GM19468 (cell line): Measurements from ENCODE around the gene SENP6.
"Not testable (repeated sequence)": the region's sequence is repeated elsewhere in the genome, so short reads cannot be mapped to it uniquely, and the experiment has no call there.

Experiments used
- ATAC-seq: cut with Tn5 transposase; IDR thresholded peaks from one replicate; pipeline ENCODE4 v1.9.1; 2021; ENCODE audit warnings: mild to moderate bottlenecking, moderate library complexity, moderate number of reproducible peaks; ENCODE audit not compliant: unreplicated experiment; ENCODE audit errors: extremely low read depth

The SENP6 gene

DNA sequence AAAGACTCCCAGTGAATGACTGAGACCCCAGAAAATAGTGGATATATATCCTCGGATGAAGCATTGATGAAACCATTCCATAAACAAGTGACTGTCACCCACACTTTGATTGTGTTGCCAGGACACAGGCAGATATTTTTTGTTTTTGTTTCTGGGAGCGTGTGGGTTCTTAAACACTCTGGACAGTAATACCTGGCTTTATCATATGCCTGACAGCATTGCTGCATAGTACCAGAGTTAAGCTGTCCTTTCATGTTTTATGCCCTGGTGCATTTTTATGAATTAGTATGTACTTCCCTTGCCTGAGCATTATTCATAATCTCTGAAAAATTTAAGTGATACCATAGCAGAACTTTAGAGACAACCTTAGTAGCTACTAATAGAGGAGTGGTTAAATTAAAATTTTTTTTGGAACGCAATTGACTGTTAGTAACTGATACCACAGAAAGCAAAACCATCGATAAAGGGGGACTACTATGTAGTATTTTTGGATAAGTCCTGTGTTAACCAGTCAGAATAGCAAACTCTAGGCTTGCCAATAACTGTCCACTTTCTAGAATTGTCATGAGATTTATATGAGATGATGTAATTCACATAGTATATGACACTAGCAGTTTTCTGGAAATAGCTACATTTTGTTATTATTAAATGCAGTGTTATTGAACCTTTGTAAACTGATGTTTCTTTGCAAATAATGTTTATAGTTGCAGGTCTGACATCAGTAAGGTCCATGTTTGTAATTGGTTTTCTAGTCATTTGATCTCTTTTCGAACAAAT lies 30.4 kb downstream of the SENP6 start:
- no peak for ATAC-seq

DNA sequence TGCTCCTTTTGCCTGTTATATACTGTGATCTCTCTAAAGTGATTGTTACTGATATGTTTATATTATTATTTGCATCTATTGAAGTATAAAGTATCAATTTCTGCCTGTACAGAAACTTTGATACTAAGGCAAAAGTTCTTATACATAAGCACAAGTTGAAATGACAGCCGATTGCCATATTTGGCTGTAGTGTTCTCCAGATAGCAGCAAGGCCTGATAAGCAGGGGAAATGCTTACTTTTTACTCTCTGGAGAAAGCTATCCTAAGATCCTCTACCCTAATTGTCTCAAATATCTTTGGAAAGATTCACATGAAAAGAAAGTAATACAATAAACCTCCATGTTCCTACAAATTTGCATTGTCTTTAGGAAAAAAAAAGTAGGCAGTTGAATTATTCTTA lies 31.4 kb downstream of the SENP6 start:
- no peak for ATAC-seq

DNA sequence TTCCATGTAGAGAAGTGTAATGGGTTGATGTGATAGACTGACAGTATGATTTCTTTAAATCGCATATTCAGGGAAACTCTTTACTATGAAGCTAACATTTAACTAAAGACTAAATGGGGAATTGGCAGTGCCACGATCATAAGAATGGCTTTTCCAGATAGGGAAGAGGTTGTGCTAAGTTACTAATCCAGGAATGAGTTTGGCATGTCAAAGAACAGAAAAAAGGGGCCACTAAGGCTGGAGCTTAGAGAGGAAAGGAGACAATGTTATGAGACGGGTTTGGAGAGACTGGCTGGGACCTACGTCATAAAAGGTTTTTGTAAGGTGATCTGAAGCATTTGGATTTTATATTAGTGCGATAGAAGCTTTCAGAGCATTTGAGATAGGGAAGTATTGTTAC lies 40.6 kb downstream of the SENP6 start:
- no peak for ATAC-seq

DNA sequence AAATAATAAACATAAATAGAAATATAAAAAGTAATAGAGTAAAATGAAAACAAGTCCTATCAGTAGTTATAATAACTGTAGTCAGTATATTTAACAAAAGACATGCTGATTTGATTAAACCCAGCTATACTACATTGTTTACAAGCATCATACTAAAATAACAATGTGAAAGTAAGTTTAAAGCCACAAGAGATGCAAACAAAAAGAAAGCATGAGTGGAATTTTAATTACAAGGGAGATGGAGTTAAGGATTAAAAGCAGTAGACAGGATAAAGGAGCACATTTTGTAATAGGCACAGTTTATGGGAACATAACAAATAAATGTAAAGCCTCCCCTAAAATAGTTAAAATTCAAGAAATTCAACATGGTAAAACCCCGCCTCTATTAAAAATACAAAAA lies 41.5 kb downstream of the SENP6 start:
- no peak for ATAC-seq

DNA sequence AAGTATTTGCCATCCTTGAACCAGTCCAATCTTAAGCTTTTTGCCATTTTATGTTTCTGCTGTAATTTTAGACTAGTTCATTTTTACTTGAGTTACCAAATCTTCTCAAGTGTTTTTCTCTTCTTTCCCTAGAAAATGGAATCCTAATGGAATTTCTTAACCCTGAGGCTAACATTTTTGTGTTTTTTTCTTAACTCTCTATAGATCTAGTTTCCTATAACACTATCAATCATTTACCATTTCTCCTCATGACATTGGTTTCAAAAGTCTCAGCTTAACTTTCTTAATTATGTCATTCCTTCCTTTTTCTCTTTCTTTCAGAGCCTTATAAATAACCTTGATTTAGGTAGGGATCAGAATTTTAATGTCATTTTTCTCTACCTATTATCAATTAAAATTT lies 54.8 kb downstream of the SENP6 start:
- ATAC-seq: no peak

DNA sequence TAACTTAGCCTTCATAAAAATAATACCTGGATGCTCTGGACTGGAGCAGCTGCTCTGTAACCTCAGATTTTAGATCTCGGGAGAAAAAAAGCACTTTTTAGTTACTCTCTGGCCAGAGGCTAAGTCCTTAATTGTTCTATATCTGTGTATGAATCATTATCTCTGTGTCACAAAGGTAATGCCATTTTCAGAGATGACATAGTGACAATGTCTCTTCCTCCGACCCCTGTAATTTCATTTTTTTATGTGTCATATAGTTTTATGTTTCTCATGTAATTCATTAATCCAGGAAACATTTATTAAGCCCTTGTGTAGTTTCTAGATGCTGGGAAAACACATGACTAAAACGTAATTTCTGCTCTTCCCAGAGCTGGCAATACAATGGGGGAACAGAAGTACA lies 55.6 kb downstream of the SENP6 start:
- ATAC-seq: no peak

DNA sequence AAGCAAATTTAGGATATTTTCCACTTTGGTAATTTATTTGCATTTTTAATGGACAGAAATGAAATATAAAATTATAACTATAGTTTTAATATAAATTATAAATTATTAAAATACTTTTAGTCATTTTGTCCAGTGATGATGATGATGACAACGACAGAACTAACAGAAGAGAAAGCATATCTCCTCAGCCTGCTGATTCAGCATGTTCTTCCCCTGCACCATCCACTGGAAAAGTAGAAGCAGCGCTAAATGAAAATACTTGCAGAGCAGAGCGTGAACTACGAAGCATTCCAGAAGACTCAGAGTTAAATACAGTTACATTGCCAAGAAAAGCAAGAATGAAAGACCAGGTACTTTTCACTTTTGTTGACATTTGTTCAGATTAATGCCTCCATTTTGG lies 64.9 kb downstream of the SENP6 start:
- no peak for ATAC-seq

DNA sequence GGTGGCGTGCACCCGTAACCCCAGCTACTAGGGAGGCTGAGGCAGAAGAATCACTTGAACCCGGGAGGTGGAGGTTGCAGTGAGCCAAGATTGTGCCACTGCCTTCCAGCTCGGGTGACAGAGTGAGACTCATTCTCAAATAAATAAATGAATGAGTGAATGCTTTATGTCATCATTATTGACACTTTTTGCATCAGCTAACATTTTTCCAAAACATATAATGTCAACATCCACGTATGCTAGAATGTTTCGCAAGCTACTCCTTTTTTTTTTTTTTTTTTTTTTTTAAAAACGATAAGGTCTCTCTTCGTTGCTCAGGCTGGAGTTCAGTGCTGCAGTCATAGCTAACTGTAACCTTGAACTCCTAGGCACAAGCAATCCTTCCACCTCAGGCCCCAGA lies 72.2 kb downstream of the SENP6 start:
- ATAC-seq: no peak

DNA sequence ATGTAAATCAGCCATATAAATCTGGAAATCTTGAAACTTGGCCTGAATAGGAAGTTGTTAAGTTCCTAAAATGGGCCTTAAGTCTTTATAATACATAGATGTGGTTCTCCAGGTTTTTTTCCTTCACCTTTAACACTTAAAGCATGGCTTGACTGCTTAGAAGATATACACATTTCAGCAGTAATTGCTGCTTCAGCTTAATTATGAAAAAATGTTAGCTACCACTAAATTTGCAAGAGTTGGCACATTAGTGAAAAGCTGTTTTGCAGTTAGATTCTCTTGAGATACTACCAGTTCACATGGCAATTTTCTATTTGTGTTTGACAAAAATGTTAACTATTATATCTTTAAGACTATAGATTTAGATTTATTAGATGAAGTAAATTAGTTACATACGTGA lies 74.7 kb downstream of the SENP6 start:
- no peak for ATAC-seq

DNA sequence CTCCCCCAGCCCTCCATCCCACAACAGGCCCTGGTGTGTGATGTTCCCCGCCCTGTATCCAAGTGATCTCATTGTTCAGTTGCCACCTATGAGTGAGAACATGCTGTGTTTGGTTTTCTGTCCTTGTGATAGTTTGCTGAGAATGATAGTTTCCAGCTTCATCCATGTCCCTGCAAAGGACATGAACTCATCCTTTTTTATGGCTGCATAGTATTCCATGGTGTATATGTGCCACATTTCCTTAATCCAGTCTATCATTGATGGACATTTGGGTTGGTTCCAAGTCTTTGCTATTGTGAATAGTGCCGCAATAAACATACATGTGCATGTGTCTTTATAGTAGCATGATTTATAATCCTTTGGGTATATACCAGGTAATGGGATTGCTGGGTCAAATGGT lies 80.9 kb downstream of the SENP6 start:
- ATAC-seq: not testable (repeated sequence)

DNA sequence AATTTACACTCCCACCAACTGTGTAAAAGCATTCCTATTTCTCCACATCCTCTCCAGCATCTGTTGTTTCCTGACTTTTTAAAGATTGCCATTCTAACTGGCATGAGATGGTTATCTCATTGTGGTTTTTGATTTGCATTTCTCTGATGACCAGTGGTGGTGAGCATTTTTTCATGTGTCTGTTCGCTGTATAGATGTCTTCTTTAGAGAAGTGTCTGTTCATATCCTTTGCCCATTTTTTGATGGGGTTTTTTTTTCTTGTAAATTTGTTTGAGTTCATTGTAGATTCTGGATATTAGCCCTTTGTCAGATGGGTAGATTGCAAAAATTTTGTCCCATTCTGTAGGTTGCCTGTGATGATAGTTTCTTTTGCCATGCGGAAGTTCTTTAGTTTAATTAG lies 81.3 kb downstream of the SENP6 start:
- ATAC-seq: not testable (repeated sequence)

DNA sequence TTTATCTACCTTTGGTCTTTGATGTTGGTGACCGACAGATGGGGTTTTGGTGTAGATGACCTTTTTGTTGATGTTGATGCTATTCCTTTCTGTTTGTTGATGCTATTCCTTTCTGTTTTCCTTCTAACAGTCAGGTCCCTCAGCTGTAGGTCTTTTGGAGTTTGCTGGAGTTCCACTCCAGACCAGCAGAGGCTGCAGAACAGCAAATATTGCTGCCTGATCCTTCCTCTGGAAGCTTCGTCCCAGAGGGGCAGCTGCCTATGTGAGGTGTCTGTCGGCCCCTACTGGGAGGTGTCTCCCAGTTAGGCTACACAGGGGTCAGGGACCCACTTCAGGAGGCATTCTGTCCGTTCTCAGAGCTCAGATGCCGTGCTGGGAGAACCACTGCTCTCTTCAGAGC lies 85.9 kb downstream of the SENP6 start:
- ATAC-seq: not testable (repeated sequence)

DNA sequence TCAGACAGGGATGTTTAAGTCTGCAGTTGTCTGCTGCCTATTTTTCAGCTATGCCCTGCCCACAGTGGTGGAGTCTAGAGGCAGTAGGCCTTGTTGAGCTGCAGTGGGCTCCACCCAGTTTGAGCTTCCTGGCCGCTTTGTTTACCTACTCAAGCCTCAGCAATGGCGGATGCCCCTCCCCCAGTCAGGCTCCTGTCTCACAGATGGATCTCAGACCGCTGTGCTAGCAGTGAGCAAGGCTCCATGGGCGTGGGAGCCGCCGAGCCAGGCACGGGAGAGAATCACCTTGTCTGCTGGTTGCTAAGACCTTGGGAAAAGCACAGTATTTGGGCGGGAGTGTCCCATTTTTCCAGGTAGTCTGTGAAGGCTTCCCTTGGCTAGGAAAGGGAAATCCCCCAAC lies 86.3 kb downstream of the SENP6 start:
- ATAC-seq: not testable (repeated sequence)

DNA sequence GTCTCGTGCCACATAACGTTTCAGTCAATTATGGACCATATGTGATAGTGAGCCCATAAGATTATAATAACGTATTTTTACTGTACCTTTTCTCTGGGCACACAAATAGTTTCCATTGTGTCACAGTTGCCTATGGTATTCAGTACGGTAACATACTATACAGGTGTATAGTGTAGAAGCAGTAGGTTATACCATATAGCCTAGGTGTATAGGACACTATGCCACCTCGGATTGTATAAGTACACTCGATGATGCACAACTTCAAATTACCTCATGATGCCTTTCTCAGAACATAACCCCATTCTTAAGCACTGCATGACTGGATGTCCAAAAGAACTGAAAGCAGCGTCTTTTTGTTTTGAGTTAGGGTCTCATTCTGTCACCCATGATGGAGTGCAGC lies 87.9 kb downstream of the SENP6 start:
- no peak for ATAC-seq

DNA sequence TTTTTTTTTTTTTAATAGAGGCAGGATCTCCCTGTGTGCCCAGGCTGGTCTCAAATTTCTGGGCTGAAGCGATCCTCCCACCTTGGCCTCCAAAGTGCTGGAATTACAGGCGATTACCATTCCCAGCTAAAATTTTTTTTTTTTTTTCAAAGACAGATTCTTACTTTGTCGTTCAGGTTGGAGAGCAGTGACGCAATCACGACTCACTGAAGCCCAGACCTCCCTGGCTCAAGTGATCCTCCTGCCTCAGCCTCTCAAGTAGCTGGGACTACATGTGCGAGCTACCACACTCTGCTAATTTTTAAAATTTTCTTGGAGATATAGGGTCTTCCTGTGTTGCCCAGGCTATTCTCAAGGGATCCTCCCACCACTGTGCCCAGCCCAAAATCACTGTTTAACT lies 89.3 kb downstream of the SENP6 start:
- no peak for ATAC-seq

DNA sequence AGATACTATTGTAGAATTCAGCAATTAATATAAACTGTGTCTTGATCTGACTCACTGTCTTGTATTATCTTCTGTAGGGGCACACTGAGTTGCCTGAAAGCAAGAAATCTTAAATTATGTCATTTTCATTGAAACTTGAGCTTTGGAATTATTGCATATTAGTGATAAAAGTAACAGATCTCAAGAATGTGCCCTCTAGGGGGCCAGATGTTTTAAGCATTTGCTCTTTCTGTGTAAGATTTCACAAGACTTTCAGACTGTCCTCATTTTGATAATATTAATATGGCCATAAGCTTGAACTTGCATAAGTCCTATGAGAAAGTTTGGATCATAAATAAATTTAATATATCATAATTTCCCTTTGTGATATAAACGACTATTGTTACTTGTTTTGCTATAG lies 91.9 kb downstream of the SENP6 start:
- ATAC-seq: no peak

DNA sequence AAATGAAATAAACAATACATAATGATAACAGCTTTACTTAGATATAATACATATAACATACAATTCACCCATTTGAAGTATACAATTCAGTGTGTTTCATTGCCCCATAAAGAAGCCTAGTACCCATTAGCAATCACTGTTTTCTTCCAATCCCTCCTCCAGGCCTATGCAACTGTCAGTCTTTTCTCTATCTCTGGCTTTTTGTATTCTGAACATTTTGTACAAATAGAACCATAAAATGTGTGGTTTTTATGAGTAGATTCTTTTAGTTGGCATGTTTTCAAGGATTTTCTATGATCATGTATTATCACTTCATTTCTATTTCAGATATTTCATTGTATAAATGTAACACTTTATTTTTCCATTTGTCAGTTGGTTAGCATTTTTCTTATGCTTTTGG lies 92.7 kb downstream of the SENP6 start:
- ATAC-seq: no peak

DNA sequence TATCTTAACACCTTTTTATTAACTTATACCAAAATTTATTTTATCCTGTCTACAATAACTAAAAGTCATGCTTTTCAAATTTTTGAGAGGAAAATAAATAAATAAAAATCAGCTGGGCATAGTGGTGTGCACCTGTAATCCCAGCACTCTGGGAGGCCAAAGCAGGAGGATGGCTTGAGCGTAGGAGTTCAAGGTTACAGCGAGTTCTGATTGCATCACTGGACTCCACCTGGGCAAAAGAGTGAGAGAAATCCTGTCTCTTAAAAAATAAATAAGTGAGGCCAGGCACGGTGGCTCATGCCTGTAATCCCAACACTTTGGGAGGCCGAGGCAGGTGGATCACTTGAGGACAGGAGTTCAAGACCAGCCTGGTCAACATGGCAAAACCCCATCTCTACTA lies 106.7 kb downstream of the SENP6 start:
- not testable (repeated sequence) for ATAC-seq

DNA sequence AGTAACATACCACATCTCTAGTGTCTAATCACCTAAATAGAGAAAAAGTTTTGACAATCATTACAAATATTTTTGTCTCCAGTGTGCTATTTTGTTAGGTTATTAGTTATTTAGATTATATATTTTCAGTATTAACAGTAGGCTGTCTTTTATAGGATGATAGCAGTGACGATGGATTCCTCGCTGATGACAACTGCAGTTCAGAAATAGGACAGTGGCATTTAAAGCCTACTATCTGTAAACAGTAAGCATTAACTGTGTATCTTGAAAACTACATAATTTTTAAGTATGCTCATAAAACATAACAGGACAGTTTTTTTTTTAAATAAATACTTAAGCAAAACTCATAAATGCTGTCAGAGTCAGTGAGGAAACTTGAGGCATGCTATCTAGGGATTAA lies 109.5 kb downstream of the SENP6 start:
- ATAC-seq: no peak

DNA sequence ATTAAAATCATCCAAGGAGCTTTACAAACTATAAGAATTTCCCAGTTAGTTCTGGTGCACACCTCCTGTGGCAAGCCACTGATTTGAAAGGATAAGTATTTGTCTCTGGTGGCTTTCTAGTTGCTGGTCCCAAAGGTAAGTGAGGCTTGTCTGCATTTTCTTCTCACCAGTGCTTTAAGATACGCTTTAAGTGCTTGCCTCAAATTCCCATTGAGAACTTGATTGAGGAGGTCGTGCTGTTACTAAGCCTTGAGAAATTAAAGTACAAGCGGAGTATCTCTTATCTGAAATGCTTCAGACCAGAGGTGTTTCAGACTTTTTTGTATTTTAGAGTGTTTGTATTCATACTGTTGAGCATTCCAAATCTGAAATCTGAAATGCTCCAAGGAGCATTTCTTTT lies 117.5 kb downstream of the SENP6 start:
- no peak for ATAC-seq

DNA sequence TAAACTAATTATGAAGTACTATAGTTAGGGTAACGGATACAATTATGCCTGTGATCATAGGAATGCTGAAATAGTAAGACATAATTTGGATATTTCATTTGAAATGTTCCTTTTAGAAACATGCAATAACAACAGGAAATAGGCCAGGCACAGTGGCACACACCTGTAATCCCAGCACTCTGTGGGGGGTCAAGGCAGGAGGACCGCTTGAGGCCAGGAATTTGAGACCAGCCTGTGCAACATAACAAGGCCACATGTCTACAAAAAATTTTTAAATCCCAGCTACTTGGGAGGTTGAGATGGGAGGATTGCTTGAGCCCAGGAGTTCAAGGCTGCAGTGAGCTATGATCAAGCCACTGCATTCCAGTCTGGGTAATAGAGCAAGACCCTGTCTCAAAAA lies 121.7 kb downstream of the SENP6 start:
- no peak for ATAC-seq

DNA sequence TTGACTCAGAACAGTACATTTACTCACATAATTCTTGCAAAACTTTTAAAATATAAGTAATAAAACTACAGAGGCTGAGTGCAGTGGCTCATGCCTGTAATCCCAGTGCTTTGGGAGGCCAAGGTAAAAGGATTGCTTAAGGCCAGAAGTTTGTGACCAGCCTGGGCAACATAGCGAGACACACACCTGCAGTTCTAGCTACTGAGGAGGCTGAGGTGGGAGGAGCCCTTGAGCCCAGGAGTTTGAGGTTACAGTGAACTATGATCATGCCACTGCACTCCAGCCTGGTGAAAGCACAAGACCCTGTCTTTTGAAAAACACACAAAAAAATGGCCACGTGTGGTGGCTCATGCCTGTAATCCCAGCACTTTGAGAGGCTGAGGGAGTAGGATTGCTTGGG lies 125.5 kb downstream of the SENP6 start:
- no peak for ATAC-seq

DNA sequence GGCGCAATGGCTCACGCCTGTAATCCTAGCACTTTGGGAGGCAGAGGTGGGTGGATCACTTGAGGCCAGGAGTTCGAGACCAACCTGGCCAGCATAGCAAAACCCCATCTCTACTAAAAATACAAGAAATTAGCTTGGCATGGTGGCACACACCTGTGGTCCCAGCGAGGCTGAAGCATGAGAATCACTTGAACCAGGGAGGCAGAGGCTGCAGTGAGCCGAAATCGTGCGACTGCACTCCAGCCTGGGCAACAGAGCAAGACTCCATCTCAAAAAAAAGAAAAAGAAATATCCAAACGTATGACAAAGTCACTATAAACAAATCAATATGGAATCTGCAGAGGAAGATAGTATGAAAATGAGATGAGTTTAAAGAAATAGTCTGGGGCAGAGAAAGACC lies 129.3 kb downstream of the SENP6 start:
- ATAC-seq: not testable (repeated sequence)
